ENCODE results near the gene KIF6. TPM values are rescaled to one million over a fixed set of nuclear protein-coding genes. Genes with fewer than 3 reads are reported as not detected.

Gene KIF6
- polyA plus RNA-seq, 1 donor (not counting 4 experiments of a cell fraction or from before 2014, with no cell fraction given) = 0.14 TPM

- H3K36me3 ChIP-seq (ENCODE audit: control insufficient read depth in 2 of 2, extremely low read depth in 1 of 2, insufficient read depth in 2 of 2, low read length in 2 of 2) = no peaks in the 10 kb centered on the region
- peaks cover 10% of the 10 kb centered on the region for H3K27me3 ChIP-seq (ENCODE audit: control insufficient read depth, extremely low read depth, insufficient read depth, low read length)
- no peak for FAIRE-seq
- no peak for DNase-seq (ENCODE audit: low read depth, low spot score)
- H3K4me1 ChIP-seq (ENCODE audit: control insufficient read depth, extremely low read depth, insufficient read depth, low read length) = no peaks in the 10 kb centered on the region
- no peak overlapping the region for H3K27ac ChIP-seq (ENCODE audit: control insufficient read depth, insufficient read depth, low read length)
- H2AFZ ChIP-seq (ENCODE audit: control insufficient read depth, low read length) = no peak overlapping the region
- H3K9me1 ChIP-seq (ENCODE audit: control insufficient read depth, extremely low read depth, insufficient read depth, low read length) = no peaks in the 10 kb centered on the region
- H4K20me1 ChIP-seq (ENCODE audit: control insufficient read depth, extremely low read depth, insufficient read depth, low read length) = no peaks in the 10 kb centered on the region
- dilution Hi-C loops (cut with MboI; ENCODE audit: extremely low pct_ligation_motif_present, low sequenced_read_pairs) = no loop called here
- no peak for TF ChIP-seq CTCF (optimal IDR thresholded peaks at IDR 0.05 in 1 of 3, IDR thresholded peaks at IDR 0.05 in 1 of 3, conservative IDR thresholded peaks at IDR 0.05 in 1 of 3; ENCODE audit: extremely low read depth in 1 of 3, insufficient read depth in 2 of 3, low read length in 3 of 3)
- H3K4me3 ChIP-seq (ENCODE audit: control insufficient read depth in 2 of 3, extremely low read depth in 1 of 3, insufficient read depth in 2 of 3, low read depth in 1 of 3, low read length in 3 of 3) = no peak overlapping the region
- H3K9ac ChIP-seq (ENCODE audit: control insufficient read depth, extremely low read depth, insufficient read depth, low read length) = no peak overlapping the region
- H3K4me2 ChIP-seq (ENCODE audit: control insufficient read depth, extremely low read depth, insufficient read depth, low read depth, low read length) = no peak overlapping the region
- H3K9me3 ChIP-seq (ENCODE audit: control insufficient read depth, low read depth, low read length) = no peaks in the 10 kb centered on the region
- H3K79me2 ChIP-seq (ENCODE audit: control insufficient read depth, insufficient read depth, low read length) = no peaks in the 10 kb centered on the region
Measured at GRCh38 chr6:39378960-39379425, 346.2 kb downstream of the KIF6 start.

- Histone ChIP-seq H3K4me2 (ENCODE audit: control insufficient read depth, extremely low read depth, insufficient read depth, low read depth, low read length) (no peak overlapping the region), H3K79me2 (ENCODE audit: control insufficient read depth, insufficient read depth, low read length) (no peaks in the 10 kb centered on the region), H3K27ac (ENCODE audit: control insufficient read depth, insufficient read depth, low read length) (no peak overlapping the region), H3K36me3 (ENCODE audit: control insufficient read depth in 2 of 2, extremely low read depth in 1 of 2, insufficient read depth in 2 of 2, low read length in 2 of 2) (no peaks in the 10 kb centered on the region), H3K9me1 (ENCODE audit: control insufficient read depth, extremely low read depth, insufficient read depth, low read length) (no peaks in the 10 kb centered on the region), H3K27me3 (ENCODE audit: control insufficient read depth, extremely low read depth, insufficient read depth, low read length) (peaks cover 10% of the 10 kb centered on the region), H3K9me3 (ENCODE audit: control insufficient read depth, low read depth, low read length) (no peaks in the 10 kb centered on the region), H4K20me1 (ENCODE audit: control insufficient read depth, extremely low read depth, insufficient read depth, low read length) (no peaks in the 10 kb centered on the region), H2AFZ (ENCODE audit: control insufficient read depth, low read length) (no peak overlapping the region), H3K9ac (ENCODE audit: control insufficient read depth, extremely low read depth, insufficient read depth, low read length) (no peak overlapping the region), H3K4me1 (ENCODE audit: control insufficient read depth, extremely low read depth, insufficient read depth, low read length) (no peaks in the 10 kb centered on the region), H3K4me3 (ENCODE audit: control insufficient read depth in 2 of 3, extremely low read depth in 1 of 3, insufficient read depth in 2 of 3, low read depth in 1 of 3, low read length in 3 of 3) (no peak overlapping the region)
- dilution Hi-C loops (cut with MboI; ENCODE audit: extremely low pct_ligation_motif_present, low sequenced_read_pairs) = no loop called here
- FAIRE-seq (peak; percentile 13), DNase-seq (ENCODE audit: low read depth, low spot score) (no peak)
- TF ChIP-seq CTCF (optimal IDR thresholded peaks at IDR 0.05 in 1 of 3, IDR thresholded peaks at IDR 0.05 in 1 of 3, conservative IDR thresholded peaks at IDR 0.05 in 1 of 3; ENCODE audit: extremely low read depth in 1 of 3, insufficient read depth in 2 of 3, low read length in 3 of 3) (no peak), EZH2 (IDR thresholded peaks at IDR 0.05; ENCODE audit: low read length) (no peak)
Measured at GRCh38 chr6:39378175-39378959, 346.8 kb downstream of the KIF6 start.
